Adrenal gland (tissue), 5 donors: ENCODE measurements around the gene SIRT1.

Source experiments
- CTCF ChIP-seq, 6 experiments: fragments of 450-650 bp in 4 of 6; fragments of 200-600 bp in 2 of 6; sonication (generic) in 1 of 6; IDR thresholded peaks; 1 replicate in 5 of 6; 2 replicates in 1 of 6; pipeline versions ENCODE4 v1.5.1 to v1.8.0; 2016 to 2021; ENCODE audit warnings: antibody characterized with exemption in 6 of 6, mild to moderate bottlenecking in 2 of 6, moderate library complexity in 1 of 6
- POLR2A ChIP-seq, 2 donors: fragments of 450-650 bp; IDR thresholded peaks; one replicate each; pipeline ENCODE4 v1.6.1; 2017; ENCODE audit warnings: antibody characterized with exemption in 2 of 2, mild to moderate bottlenecking in 2 of 2, moderate library complexity in 1 of 2
- donor health status: DM: no; HTN: no; CAD: no.

GRCh38 chr10:67933199-67933598 lies 48.7 kb downstream of the SIRT1 start:
- TF ChIP-seq CTCF (IDR thresholded peaks at IDR 0.05), result no peak
- TF ChIP-seq POLR2A (IDR thresholded peaks at IDR 0.05), result no peak
